ENCODE results near the gene UBAP2.
A peak's percentile ranks its signal among the peaks of the same experiment; 100 is the strongest.
"Not testable (repeated sequence)": the region's sequence is repeated elsewhere in the genome, so short reads cannot be mapped to it uniquely, and the experiment has no call there.

Gene UBAP2

DNA sequence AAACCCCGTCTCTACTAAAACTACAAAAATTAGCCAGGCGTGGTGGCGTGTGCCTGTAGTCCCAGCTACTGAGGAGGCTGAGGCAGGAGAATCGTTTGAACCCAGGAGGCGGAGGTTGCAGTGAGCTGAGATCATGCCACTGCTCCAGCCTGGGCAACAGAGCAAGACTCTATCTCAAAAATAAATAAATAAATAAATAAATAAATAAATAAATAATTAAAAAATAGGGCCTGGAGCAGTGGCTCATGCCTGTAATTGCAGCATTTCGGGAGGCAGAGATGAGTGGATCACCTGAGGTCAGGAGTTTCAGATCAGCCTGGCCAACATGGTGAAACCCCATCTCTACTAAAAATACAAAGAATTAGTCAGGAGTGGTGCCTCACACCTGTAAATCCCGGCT lies 86.2 kb downstream of the UBAP2 start:
- not testable (repeated sequence) for DNase-seq

DNA sequence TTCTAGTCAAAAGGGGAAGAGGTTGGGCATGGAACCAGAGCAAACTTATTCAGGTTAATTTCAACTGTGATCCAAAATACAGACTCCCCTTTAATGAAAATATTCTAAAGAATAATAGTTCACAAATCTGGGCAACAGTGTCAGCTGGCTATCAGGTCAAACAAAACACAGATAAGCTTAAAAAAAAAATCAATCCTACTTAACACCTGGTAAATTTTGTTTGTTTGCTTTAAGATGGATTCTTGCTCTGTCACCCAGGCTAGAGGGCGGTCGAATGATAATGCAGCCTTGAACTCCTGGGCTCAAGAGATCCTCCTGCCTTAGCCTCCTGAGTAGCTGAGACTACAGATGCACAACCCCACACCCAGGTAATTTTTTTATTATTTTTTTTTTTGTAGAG lies 89.0 kb downstream of the UBAP2 start:
- DNase-seq, result no peak

DNA sequence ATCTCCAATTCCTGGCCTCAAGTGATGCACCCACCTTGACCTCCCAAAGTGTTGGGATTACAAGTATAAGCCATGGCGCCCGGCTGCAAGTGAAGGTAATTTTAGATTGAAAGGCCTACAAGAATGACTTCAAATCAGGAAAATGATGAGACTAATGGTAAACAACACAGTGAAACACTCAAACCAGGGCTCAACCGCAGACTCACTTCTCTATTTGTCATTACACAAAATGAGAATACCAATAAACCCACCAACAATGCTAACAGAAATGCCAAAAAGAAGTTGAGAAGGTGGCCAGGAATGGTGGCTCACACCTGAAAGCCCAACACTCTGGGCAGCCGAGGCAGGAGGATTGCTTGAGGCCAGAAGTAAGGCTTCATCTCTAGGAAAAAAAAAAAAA lies 92.1 kb downstream of the UBAP2 start:
- DNase-seq, result no peak

DNA sequence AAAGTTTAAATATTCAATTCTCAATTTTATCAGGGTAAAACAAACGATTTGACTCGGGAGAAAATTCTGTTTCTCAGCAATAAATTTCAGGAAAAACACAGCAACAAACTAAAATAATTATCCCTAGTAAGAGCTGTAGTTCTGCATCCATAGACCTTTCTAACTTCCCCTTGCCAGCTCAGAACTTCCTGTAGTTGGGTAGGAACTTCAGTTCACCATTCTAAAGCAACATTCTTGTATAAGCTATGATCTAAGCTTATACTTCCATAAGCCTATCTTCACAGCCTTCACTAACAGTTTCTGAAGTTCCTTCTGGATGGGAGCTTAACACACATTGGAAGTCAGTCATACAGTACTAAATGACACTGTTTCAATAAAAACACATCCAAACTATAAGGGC lies 96.6 kb downstream of the UBAP2 start:
- no peak for DNase-seq

DNA sequence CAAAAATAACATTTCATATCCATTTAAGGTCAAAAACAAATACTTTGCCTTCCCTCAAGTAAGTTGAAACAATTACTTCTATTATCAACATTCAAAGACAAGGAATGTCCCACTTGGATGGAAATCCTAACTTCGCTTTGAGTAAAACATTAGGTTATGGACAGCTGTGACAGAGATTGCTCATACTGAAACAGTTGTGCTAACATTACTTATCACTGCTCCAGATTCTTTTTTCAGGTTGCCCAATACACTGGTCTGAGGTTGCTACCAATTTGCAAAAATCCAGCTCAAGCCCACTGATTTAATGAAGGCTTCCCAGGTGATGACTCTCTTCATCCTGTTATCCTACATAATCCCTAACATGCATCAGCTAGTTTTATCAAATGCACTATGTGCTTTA lies 98.3 kb downstream of the UBAP2 start:
- DNase-seq, result no peak

DNA sequence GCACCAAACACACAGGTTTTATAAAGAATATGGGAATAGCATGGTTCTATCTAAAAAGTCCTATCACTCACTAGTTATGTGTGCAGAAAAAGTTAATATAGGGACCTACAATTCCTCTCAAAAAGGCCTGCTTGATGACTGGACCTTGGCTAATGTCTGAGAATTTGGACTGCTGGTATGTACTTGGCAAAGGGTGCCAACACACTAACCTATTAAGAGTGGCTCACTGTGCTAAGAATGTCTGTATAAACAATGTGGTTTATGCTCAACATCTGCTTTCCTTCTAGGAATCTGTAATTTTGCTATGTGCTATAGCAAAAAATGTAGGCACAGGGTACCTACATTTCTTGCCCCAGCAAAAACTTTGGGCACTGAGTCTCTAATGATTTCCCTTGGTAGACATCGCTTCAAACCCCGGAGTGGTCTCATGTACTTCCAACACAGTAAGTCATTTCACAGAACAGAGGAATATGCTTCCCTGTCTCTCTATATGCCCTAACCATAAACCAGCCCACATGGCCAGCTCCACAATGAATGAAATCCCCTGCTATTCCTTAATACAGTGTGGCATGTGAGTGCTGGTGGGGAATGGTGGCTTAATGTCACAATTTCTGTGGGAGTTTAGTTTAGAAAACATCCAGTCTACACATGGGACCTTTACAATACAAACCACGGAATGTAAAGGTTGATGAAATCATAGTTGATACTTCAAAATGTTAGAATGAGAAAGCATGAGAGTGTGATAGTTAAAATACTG lies 101.7 kb downstream of the UBAP2 start:
- peak; percentile 98 for DNase-seq

DNA sequence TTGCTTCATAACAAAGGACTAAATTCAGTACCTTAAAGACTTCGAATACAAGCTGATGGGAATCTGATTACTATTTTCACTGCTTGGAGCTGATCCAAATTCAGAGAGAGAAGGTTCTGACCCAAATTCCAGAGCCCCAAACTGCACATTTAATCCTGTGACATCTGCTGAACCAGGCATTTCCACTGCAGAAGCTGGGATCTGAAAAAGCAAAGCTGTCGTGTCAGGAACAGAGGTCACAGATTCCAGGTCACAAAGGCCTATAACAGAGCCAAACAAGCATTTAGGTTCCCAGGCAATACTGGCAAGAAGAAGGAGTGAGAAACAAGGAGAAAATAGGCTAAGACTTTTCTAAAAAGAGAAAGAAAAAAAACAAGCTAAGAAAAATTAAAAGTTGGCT lies 105.3 kb downstream of the UBAP2 start:
- DNase-seq, result peak; percentile 9

DNA sequence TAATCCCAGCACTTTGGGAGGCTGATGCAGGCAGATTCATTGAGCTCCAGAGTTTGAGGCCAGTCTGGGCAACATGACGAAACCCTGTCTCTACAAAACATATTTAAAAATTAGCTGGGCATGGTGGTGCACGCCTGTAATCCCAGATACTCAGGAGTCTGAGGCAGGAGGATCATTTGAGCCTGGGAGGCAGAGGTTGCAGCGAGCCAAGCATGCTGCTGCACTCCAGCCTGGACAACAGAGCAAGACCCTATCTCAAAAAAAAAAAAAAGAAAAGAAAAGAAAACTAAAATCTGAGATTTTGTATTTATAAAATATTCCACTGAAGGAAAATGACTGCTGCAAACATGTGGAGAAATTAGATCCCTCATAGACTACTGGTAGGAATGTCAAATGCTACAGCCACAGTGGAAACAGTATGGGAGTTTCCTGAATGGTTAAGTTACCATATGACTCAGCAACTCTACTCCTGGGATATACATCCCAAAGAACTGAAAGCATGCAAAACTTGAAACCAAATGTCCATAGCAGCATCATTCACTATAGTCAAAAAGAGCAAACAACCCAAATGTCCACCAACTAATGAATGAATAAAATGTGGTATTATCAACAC lies 106.1 kb downstream of the UBAP2 start:
- DNase-seq, result peak; percentile 92

DNA sequence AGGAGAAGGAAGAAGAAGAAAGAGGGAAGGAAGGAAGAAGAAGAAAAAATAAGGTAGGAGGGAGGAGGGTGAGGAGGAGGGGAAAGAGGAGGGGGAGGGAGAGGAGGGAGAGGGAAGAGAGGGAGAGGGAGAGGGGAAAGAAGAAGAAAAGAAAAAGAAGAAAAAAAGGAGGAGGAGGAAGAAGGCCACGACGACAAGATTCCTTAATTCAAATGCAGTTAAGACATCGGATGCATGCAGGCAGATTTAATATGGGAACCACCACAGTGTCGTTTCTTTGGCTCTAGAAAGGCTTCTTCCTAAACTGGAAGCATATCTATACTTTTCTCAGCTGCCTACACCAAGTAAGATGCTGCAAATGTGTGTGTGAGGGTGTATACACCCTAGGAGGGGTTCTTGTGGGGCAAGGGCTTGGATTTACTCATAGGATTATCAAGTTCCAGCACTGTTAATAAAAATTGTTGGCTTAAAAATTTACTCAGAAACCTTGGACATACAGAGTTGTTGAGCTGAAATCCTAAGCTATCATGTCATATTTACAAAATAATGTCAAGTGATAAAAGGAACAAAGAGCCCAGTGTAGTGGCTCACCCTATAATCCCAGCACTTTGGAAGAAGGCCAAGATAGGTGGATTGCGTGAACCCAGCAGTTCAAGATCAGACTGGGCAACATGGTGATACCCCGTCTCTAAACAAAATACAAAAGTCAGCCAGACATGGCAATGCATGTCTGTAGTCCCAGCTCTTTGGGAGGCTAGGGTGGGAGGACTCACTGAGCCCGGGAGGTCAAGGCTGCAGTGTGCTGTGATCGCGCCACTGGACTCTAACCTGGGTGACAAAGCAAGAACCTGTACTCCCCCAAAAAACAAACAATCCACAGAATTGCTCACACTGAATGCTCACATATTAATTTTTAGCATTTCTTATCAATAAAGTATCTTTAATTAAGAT lies 108.5 kb downstream of the UBAP2 start:
- no peak for DNase-seq

DNA sequence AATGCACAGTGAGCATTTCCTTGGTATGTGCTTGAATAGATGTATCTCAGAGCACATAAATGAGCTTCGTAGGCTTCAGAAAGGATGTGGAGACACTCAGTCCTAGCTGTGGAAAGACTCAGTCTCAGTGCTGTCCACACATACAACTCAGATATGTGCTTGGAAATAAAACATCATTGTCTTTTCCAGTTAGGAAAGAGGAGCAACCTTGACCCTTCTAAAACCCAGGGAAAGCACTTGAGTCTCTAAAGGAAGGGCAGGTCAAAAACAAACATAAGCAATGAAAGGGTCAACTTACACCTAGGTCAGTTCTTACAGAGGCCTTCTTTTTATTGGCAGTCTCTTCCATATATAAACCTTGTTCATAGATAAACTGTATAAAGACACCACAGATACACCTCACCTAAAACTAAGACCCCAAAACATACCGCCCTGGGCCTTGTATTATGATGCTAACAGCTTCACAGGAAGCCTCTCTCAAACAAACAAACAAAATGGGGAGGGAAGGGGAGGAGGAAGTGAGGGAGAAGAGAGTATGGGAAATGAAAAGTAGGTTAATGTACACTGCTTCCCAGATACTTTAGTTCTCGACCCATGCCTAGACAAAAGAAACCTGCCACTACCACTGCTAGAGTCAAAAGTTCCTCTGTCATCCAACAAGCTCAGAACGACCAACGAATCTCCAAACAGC lies 114.4 kb downstream of the UBAP2 start:
- DNase-seq, result no peak

DNA sequence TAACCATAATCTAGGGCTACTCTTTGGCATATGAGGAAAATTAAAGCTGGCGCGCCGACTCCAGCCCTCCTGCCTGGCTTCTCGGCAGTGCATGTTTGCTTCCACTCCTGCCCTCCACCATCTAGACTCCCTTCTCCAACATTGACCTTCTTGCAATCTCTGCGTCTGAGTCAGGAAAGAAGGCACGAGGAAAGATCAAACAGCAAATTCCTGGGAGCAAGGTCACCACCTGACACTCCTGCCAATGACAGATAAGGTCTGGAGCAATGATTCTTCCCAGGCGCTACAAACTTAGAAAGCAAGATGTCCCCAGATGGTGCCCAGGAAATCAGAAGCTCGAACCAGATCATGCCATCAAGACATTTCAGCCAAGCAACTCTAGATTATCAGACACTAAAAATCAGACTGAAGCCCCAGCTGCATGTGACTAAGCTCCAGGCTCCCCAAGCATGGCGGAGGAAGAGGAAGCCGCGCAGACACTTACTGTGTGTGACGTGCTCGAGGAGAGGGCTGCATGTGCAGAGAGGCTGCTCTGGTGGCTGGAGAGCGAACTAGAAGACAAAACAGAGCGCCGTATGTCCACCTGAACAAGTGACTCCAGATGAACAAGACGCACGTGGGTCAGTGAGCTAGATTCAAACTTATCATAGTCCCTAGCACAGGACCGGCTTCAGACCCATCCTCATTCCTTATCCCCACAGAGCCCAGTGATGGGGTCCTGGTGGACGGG lies 116.4 kb downstream of the UBAP2 start:
- DNase-seq, result no peak

DNA sequence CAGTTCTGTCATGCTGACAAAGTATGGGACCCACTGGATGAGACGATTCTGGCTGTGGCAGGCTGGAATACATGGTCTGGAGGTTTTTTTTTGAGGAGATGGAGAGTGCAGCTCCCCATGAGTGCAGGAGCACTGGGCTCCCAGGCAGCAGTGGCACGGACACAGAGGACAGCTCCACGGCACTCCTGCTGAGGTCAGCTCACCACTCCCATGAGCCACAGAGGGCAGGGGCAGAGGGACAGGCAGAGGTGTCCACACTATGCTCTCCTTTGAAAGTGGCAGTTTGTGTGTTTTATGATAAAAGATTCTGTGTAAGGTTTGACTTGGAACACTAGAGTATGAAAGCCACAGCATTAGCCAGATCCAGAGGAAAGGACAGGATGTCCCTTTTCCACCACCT lies 117.4 kb downstream of the UBAP2 start:
- no peak for DNase-seq

DNA sequence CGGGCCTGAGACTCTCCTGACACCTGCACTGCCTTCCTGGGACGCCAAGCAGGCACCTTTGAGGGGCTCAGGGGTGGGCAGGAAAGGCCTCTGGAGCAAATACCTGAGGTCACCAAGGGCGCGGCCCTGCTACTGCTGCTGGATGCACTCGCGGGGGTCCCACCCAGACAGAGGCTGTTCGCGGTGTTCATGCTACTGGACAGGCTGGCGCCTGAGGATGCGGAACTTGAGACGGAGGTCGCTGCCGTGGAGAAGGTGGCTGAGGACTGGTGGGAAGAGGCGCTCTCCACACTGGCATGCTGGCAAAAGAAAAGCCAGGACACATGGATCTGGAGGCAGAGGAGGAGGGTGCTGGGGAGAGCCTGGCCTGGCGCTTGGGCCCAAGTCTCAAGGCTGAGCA lies 121.0 kb downstream of the UBAP2 start:
- DNase-seq, result no peak

DNA sequence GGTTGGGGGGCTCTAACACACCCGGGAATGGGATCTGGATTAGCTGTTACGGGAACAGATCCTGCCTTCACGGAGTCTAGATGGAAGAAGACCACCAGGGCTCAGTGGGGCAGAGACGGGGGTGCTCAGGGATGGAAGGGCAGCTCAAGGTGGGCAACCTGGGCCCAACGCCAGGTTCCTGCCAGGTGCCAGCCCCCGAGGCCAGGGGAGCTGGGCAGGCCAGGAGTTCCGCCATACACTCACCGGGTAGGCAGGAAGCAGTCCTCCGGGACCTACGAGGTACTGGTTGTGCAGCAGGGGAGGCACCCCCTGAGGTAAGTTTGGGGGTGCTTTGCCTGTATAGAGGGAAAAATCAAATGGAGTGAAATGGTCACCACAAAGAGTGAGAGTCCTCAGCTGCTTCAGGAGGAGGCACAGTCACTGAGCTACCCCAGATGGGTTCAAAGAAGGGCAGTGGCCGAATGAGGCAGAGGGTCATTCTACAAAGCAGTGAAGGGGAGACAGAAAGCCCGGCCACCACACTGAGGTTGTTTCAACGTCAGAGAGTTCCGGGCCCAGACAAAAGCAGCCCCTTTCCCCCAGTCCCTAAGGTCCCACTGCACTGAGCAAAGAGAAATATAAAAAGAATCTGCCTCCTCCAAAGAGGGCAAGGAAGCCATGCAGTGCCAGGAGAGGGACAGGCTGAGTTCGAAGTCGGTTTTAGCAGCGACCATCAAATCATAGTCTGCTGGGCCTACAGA lies 121.8 kb downstream of the UBAP2 start:
- no peak for DNase-seq

DNA sequence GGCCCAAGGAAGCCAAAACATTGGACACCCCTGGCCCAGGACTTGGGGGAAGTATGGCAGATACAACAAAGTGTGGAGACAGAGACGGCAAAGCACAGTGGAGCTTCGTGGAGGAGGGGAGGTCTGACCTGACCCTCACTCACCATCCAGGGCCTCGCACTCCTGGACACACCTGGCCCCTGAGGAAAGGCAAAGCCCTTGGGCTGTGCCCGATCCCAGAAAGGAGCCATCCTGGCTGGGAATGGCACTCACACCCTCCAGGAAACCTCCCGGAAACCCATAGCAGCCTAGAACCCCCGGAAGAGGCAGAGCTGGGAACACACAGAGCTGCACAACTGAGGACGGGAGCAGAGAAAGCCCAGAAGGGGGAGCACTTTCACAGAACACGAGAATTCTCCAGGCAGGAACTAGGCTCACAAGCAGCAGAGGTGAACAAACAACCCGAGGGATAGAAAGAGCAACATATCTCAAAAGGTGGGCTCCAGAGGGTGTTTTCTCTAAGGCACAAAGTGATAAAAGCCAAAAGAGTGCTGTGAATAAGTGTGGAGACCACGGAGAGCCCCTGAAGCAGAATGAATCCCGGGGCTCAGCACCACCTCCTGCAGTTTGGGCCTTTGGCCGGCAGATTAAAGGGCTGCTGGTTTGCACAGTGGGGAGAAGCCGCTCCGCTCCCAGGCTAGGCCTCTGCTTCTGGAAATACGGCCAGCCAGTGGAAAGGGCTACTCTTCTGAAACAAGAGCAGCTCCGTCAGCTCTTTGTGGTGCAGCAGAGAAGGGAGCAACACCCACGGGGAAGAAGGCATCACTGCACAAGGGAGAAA lies 123.5 kb downstream of the UBAP2 start:
- DNase-seq, result peak; percentile 65

DNA sequence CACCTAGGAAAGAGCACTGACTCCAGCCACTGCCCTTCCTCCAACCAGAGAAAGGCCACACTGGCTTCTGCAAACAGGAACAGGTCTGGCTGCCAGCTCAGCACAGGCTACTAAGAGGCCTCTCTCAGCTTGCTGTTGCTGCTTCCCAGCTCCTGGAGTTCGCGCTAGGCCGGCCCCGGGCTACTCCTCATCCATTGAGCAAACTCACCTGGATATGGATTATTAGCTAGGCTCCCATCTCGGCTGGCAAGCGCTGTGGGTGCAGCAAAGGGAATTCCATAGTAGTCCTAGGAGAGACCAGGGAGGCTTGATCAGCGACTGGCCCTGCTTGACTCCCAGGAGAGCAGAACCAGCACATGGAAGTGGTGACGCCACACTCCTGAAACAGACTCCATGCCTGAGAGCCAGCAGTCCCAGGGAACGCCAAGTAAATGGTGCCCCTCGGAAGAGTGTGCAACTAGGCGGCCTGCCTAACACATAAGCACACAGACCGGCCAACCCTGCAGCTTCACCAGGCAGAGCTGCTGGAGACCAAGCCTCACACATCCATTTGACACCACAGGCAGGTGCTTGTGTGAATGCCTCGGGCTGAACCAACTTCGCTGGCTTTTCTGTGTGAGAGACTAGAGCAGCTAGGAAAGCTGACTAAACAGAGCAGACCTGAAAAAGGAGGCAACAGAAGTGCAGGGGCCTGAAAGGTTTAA lies 124.5 kb downstream of the UBAP2 start:
- no peak for DNase-seq

DNA sequence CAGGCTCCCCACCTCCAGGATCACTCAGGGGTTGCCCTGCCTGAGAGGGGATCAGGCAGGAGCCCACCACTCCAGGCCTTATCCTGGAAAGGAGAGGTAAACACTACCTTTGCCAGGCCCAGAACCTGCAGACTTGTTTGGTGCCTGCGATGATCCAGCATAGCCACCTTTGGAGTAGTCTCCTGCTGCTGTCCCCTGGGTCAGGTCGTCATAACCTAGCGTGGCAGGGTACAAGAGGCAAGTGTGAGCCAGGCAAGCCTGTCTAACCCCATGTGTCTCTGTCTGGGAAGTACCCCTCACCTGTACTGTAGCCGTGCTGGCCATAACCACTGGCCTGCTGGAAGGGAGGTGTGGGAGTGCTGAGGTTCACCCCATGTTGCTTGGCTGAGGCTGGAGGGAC lies 125.6 kb downstream of the UBAP2 start:
- DNase-seq, result no peak

DNA sequence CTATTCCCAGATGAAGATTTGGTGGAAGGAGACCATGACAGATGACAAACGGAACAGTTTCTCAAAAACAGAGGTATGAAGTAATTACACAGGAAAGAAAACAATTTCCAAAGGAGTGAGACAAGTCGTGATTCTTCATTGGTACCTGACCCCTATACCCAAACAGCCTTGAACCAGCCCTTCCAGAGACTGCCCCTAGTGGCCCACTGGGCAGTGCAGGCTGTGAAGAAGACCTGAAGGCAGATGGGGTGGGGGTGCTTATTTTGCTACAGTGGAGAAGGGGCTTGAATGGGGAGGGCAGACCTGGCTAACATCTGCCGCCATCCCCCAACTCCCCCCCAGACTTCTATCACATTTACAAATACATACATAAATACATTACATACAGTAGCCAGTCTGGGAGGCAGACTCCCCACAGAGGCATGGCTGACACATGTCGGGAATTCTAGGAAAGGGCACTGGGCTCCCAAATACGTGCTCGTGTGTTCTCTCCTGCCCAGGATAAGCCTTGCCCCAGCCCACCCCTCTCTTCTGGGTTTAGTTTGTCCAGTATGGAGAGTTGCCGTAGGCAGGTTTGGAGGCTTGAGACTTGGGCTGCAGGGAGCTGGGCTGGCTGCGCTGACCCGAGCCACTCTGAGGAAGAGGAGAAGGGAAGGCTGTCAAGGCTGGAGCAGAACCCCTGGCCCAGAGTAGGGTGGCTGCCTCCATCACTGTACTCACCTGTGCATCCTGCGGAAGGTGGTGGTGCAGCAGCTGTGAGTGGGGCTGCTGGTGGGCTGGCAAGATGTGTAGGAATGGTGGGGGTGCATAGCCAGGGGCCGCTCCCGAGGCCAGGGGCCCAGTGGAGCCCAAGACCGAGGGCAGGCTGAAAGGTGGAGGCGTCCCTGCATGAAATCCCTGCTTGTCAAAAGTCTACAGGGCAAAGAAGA lies 126.5 kb downstream of the UBAP2 start:
- peak; percentile 24 for DNase-seq

Measured in fibroblast of skin of scalp (primary cell).